SU-DHL-6 (cell line): ENCODE measurements around the gene KLHL1.

Experiments
- EZH2phosphoT487 ChIP-seq: fragments of 200-600 bp; sonication (generic), shearing (Covaris generic); conservative IDR thresholded peaks from 2 replicates; pipeline ENCODE4 v1.6.1; 2018; ENCODE audit warnings: mild to moderate bottlenecking, antibody characterized with exemption, low read length, moderate library complexity, mixed read lengths
- TF ChIP-seq, protein P1 (sequence below): fragments of 200-600 bp; sonication (generic); IDR thresholded peaks from one replicate; pipeline ENCODE4 v1.5.1; 2017; ENCODE audit warnings: antibody characterized with exemption, mild to moderate bottlenecking, low read length, moderate library complexity; ENCODE audit not compliant: insufficient read depth, poor library complexity, severe bottlenecking

DNA sequence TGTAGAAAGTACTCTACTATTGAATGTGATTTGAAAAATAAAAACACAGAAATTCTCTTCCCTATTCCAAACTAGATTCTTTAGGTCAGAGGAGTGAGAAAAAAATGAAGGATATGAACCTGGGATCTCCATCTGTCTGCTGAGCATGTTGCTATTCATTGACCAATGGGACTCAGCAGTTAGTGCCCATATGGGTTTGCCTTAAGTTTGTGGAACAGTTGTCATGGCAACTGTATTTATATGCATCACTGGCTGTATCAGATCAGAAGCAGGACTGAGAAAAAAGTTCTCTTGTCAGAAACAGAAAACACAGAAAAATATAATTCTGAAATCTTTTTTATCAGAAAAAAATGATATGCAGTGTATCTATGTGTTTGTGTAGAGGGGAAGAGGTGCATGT is 74.0 kb downstream of the KLHL1 start:
- TF ChIP-seq, protein P1, sequence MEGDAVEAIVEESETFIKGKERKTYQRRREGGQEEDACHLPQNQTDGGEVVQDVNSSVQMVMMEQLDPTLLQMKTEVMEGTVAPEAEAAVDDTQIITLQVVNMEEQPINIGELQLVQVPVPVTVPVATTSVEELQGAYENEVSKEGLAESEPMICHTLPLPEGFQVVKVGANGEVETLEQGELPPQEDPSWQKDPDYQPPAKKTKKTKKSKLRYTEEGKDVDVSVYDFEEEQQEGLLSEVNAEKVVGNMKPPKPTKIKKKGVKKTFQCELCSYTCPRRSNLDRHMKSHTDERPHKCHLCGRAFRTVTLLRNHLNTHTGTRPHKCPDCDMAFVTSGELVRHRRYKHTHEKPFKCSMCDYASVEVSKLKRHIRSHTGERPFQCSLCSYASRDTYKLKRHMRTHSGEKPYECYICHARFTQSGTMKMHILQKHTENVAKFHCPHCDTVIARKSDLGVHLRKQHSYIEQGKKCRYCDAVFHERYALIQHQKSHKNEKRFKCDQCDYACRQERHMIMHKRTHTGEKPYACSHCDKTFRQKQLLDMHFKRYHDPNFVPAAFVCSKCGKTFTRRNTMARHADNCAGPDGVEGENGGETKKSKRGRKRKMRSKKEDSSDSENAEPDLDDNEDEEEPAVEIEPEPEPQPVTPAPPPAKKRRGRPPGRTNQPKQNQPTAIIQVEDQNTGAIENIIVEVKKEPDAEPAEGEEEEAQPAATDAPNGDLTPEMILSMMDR = no peak
- TF ChIP-seq EZH2phosphoT487 = no peak
